ENCODE data around the gene OTOA.
"Not testable (repeated sequence)": the region's sequence is repeated elsewhere in the genome, so short reads cannot be mapped to it uniquely, and the experiment has no call there.

DNA sequence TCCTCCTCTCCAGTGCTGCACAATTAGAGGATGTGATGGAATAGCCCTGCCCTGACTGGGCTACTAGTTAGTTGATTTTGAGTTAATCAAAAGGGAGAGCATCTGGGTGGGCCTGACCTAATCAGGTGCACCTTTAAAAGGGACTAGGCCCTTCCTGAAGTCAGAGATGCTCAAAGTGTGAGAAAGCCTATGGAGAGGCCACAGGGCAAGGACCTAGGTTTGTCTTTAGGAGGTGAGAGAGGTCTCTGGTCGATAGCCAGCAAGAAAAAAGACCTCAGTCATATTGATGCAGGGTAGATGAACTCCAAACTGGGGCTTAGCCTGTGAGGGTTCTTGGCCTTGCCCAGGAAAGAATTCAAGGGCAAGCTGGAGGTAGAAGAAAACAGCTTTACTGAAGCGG is 104.5 kb downstream of the OTOA start:
- TF ChIP-seq, protein P1, sequence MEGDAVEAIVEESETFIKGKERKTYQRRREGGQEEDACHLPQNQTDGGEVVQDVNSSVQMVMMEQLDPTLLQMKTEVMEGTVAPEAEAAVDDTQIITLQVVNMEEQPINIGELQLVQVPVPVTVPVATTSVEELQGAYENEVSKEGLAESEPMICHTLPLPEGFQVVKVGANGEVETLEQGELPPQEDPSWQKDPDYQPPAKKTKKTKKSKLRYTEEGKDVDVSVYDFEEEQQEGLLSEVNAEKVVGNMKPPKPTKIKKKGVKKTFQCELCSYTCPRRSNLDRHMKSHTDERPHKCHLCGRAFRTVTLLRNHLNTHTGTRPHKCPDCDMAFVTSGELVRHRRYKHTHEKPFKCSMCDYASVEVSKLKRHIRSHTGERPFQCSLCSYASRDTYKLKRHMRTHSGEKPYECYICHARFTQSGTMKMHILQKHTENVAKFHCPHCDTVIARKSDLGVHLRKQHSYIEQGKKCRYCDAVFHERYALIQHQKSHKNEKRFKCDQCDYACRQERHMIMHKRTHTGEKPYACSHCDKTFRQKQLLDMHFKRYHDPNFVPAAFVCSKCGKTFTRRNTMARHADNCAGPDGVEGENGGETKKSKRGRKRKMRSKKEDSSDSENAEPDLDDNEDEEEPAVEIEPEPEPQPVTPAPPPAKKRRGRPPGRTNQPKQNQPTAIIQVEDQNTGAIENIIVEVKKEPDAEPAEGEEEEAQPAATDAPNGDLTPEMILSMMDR (IDR thresholded peaks at IDR 0.05; ENCODE audit: extremely low read depth in 1 of 2, insufficient read depth in 1 of 2, low read depth in 1 of 2, low read length in 2 of 2) = not testable (repeated sequence)
- TF ChIP-seq POLR2A (IDR thresholded peaks at IDR 0.05; ENCODE audit: low read depth, low read length); EZH2 (IDR thresholded peaks at IDR 0.05; ENCODE audit: borderline replicate concordance, low read depth, low read length, severe bottlenecking); MYC (IDR thresholded peaks at IDR 0.05; ENCODE audit: low read depth, low read length); POLR2AphosphoS5 (IDR thresholded peaks at IDR 0.05; ENCODE audit: insufficient read depth, low read depth, low read length): not testable (repeated sequence)
- TF ChIP-seq, protein P2, sequence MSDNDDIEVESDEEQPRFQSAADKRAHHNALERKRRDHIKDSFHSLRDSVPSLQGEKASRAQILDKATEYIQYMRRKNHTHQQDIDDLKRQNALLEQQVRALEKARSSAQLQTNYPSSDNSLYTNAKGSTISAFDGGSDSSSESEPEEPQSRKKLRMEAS (IDR thresholded peaks at IDR 0.05; ENCODE audit: insufficient read depth, insufficient read length) = not testable (repeated sequence)

All from endothelial cell of umbilical vein (primary cell).